Measurements from ENCODE around the gene AQP3.
"Not testable (repeated sequence)": the region's sequence is repeated elsewhere in the genome, so short reads cannot be mapped to it uniquely, and the experiment has no call there.

AQP3 gene

DNA sequence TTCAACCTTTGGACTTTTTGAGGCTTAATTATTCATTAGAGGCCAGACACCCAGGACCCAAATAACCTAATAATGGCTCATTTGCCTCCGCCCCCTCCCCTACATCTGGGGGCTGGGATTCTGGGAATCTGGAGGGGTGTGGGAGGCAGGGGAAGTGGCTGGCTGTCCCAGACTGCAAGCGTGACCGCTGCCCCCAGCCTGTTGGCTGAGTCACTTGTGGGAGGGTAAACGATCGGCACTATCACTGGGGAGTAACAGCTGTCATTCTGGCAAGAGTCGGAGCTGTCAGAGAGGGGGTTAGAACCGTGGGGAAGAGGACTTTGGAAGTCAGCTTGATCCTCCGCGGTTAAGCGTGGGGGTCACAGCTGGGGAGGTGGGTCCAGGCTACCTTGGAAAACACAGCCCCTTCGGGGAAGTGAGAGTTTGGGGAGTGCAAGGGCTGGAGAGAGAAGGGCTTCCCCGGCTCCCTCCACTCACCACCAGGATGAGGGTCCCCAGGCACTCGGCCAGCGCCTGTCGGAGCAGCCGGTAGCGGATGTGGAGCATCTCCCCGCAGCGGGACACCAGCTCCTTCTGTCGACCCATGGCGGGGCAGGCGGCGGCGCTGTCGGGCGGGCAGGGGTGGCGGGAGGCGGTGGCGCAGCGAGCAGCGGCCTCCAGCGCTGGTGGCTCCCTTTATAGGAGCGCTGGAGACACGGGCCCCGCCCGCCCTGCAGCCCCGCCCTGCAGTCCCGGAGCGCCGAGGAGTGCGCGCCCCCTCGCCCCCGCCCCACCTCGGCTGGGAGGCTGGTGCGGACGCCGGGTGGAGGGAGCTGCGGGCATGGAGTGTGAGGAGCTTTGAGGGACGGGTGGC is at the start of gene AQP3:
Gene AQP3, minus strand, starts transcription at position 648 of the 853 bp plus-strand sequence. Its CDS starts 63 bp downstream, at position 585.
- DNase-seq = no peak

DNA sequence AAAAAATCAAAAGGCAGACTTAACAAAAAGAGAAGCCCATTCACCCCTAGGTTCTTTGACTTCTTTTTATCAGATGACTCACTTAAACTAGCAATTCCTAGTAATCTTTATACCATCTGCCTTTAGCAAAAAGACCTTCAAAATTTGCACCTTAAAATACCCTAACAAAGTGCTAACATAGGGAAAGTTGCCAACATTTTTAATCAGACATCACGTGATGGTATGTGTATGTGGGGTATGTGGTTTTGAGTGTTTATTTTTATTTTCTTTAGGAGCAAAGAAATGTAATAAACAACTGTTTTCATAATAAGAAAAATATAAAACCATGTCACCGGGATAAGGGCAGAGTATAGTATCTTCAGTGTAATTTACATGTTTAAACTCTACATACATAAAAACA is 46.4 kb upstream of the AQP3 start:
- not testable (repeated sequence) for DNase-seq

DNA sequence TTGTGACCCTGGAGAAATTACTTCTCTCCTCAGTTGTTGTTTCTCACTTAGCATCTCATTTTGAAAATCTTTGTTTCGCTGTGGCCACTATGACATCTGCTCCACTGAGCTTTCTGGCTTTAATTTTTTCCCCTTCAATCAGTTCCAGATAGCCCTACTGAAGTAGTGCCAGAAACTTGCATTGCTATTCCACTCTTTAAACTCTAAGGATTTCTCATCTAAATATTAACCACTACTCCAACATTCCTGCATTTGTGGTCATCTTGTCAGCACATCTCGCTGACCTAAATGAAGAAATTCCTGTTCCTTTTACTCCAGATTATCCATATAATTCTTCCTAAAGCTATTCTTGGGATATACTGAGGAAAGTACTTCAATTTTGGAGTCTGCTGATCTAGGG is 41.7 kb upstream of the AQP3 start:
- DNase-seq = no peak

GRCh38 chr9:33485312-33485711 is 37.9 kb upstream of the AQP3 start:
- DNase-seq = not testable (repeated sequence)

- no peak for DNase-seq
These were observed 33.6 kb upstream of the AQP3 start for GRCh38 chr9:33480976-33481375.

DNA sequence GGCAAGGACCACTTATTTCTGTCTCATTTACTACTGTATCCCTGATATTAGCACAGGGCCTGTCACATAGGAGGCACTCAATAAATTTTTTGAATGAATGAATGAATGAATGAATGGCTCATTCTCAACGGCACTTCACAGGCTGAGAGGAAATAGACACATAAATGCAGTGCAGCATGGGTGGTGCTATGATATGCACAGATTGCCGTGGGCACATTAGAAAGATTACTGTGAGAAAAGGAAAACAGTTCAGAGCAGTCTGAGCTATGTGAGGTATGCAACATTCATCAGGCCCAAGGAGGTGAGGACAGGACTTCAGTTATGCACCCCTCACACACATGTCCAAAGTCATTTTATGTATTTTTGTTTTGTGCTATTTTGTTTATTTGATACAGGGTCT is 32.7 kb upstream of the AQP3 start:
- no peak for DNase-seq

DNA sequence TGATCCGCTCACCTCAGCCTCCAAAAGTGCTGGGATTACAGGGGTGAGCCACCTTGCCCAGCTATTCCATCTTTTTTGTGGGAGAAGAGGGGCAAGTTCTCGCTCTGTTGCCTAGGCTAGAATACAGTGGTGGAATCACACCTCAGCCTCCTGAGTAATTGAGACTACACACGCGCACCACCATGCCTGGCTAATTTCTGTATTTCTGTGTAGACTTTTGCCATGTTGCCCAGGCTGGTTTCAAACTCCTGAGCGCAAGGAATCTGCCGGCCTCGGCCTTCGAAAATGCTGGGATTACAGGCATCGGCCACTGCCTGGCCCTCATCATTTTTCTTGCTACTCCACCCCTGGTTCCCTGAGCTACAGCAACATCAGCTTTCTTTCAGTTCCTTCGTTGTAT is 29.1 kb upstream of the AQP3 start:
- no peak for DNase-seq

- DNase-seq = no peak
These were observed 28.0 kb upstream of the AQP3 start for GRCh38 chr9:33475357-33475756.

DNA sequence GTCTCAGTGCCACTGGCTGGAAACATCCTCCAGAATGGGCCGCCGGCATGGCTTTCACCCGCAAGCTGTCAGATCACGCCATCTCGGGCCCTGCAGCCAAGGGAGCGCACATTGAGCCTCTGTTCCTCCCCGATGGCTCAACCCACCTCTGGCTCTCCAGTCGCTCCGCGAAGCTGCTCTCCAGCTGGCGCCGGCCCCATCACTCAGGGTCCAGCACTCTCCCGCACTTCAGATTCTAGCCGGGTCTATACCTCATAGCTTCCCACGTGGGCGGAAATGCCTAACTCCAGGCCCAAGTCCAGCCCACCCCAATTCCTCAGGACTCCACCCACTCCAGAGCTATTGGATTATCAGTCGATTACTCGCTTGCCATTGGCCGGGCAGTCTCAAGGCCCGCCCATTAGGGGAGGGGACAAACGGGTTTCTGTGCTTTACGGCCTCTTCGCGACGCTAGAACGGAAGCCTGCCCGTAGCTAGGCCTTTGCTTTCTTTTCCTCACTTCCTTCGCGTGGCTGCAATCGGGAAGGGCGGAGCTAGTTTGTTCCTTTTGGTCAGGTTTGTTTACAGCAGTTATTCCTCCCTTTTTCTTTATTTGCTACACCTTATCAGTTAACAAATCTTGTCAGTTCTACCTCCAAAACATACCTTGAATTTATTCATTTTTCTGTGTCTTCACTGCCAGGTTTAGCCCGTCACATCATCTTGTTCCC is 26.4 kb upstream of the AQP3 start, which contains the start of gene NOL6:
Gene NOL6, minus strand, starts transcription at position 282 of the 710 bp plus-strand sequence. Its CDS starts 82 bp downstream, at position 200.
- peak; percentile 88 for DNase-seq

DNA sequence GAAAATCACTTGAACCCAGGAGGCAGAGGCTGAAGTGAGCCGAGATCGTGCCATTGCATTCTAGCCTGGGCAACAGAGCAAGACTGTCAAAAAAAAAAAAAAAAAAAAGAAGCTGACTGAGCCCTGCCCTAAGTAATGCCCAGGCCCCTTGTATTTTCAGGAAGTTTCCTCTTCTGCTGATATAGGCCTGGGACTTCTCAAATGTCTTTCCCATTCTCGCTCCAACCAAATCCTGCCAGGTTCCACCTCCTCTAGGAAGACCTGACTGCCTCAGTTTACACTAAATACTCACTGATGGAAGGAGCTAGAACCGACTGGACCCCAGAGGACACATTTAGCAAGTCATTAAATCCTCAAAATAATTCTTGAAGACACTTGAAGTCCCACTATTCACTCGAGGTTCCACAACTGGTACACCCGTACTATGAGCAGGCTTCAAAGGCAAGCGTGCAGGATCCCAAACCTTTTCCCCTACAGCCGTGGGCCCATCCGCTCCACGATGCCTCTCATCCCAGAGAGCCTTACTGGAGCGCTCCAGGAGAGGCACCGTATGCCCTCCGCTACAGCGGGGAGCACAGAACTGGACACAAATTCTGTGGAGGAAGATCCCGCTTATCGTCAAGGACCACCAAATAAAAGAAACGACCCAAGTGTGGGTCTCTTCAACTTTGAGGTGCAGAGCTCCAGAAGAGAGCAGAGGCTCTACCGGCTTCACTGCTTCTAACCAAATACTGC is 25.7 kb upstream of the AQP3 start:
- DNase-seq = no peak

DNA sequence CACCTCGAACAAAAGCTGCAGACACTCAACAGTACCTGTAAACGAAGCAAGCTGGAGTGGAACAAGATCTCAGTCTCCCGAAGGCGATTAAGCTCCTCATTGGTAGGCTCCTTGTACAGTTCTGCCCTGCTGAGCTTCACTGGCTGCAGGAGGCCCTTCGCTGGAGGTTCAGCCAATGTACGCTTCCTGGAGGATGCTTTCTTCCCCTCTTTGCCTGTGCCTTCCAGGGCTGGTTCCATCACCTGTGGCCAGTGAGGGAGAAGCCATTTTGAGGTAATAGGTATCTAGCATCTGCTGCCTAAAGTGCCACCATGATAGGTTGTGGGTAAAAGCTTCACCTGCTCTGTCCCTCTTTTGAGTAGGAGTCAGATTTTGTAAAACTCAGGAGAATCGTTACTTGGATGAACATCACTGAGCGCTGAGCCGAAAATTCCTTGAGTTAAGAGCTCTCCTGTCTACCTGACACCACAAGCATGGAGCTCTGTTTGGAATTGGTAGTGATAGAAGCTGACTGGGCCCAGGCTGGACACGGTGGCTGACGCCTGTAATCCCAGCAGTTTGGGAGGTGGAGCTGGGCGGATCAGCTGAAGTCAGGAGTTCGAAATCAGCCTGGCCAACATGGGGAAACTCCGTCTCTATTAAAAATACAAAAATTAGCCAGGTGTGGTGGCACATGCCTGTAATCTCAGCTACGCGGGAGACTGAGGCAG is 24.9 kb upstream of the AQP3 start:
- DNase-seq = no peak

DNA sequence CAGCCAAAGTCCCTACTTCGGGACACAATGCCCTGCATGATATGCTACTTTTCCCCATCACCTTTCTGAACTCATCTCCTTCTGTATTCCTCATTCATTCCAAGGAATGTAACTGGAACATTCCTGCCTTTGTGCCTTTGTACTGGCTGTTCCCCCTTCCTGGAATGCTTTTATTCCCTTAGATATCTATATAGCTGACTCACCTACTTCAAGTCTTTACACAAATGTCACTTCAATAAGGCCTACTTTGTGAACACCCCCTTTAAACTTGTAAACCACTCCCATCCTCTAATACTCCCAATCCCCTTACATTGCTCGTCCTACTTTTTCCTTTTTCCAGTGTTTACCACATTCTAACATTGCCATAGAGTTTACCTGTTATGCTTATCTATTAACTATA is 24.0 kb upstream of the AQP3 start:
- DNase-seq = no peak

DNA sequence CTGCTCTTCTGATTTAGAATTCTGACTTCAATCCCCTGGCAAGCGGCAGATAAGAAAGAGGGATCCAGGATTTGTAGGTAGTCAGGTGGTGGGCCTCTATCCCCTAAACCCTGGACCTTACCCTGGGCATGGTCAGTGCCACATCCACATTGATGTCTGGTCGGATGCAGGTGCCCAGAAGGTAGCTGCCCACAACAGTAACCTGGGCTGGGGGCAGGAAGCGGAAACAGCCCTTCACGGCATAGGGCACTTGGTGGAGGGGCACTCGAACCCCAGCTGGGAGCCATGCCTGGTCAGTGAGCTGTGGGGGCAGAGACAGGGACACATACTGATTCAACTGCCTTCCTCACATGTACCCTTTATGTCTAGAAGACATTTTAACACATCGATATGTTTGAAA is 22.5 kb upstream of the AQP3 start:
- DNase-seq = no peak

GRCh38 chr9:33468797-33469621 is 21.6 kb upstream of the AQP3 start:
- DNase-seq = no peak

- no peak for DNase-seq
These were observed 20.9 kb upstream of the AQP3 start for GRCh38 chr9:33468215-33468730.

GRCh38 chr9:33467526-33467925 is 20.1 kb upstream of the AQP3 start:
- DNase-seq = no peak

DNA sequence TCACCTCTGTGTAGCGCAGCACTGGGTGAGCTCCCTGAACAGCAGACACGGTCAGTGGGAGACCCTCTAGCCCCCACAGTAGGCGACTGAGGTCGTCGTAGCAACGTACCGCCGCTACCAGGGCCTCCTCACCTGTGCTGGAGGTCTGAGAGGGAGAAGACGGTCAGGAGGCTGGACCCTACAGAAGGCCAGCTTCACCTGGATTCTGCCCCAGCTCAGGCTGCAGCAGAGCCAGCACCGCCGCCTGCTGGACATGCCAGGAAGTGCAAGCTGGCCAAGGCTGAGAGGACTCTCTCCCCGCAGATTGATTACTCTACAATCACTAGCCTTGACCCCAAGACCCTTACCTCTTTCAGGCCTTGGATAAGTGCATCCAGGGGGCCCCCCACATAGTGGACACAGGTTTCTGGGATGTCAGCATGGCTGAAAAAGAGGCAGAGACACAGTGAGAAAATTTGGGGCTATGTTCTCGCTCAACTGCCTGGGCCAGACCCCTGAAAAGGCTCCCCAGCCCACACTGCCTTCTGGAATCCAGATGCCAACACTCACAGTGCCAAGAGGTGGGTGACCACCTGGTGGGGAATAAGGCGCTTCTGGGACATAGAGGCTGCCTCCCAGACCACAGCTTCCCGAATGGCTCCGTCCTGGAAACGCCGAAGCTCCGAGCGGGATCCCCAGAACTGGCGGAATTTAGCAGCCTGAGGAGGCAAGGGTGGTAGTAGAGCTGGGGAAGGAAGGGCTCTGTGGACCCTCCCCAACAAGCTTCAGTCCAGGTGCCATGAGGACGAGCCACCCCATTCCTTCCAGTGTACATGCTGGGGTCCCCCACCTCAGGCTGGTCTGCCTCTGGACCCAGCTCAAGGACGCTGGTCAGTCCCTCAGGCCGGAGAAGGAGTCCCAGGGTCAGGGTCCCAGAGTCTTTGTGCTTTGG is 19.4 kb upstream of the AQP3 start:
- DNase-seq = no peak

DNA sequence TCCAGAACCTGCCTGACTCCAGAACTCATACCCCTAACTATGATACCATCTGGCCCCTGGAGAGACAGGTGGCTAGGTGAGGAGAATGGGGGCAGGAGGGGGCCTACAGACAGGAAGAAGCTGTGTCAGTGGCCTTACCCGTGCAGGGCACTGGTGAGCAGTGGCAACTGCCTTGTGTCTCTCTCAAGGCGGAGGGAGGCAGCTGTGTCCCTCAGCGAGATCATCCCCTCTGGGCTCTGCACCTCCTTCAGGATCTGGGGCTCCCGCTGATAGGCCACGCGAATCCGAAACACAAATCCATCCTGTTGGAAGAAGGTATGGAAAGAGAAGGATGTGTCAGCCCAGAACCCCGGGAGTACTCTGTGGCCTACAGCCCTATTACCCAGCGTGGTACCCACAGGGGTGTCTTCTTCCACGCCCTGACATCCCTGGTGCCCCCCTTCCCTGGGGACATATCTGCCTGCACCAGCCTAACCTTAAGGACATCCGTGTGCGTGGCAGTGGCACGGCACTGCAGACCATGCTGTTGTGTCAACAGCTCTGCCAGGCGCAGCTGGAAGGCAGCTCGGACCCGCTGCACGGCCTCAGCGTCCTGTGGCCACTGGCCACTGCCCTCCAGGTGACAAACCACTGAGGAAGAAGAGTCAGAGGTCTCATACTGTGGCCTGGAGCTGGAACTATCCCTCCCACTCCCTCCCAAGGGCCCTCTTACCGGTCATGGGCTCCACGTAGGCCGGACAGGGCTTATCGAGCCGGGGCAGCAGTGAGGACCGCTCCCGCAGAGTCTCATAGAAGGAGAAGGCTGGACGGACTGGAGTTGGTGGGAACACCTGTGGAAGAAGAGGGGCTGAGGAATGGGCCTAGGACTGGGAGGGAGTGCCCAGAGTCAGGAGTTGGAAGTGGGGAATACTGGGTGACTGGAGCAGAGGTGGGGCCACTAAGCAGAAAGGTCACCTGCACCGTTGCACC is 18.5 kb upstream of the AQP3 start:
- no peak for DNase-seq

DNA sequence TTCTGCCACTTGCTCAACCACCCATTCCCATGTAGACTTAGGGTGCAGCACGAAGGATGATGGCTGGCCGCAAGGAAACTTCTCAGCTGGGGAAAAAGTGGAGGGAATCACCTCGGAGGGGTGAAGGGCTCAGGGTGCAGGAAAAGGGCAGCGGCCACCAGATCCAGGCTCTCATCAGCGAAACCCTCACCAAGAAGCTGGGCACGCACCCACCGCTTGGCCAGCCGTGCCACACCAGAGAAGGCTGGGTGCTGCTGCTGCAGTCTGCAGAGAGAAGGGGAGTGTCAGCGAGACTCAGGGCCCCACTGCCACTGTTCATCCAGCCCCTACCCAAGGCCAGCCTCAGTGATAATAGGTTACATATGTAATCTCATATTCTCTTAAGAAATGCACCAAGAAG is 17.7 kb upstream of the AQP3 start:
- DNase-seq = no peak
